Endodermal cell (in vitro differentiated cells): ENCODE measurements around the gene MRPL30. TPM values are rescaled to one million over a fixed set of nuclear protein-coding genes. Genes with fewer than 3 reads are reported as not detected.

Source experiments
- DNase-seq: peaks from one replicate; pipeline ENCODE4 v3.0.0-alpha.2; 2017
- H3K27ac ChIP-seq: 2 replicates; pipeline ENCODE4 v1.5.1; 2013; ENCODE audit warnings: mild to moderate bottlenecking, low read depth, low read length, moderate library complexity
- H3K27me3 ChIP-seq: 2 replicates; pipeline ENCODE4 v1.6.1; 2013; ENCODE audit warnings: mild to moderate bottlenecking, low read length, moderate library complexity; ENCODE audit not compliant: insufficient read depth, control insufficient read depth, poor library complexity, severe bottlenecking
- H3K36me3 ChIP-seq: 2 replicates; pipeline ENCODE4 v1.7.0; 2013; ENCODE audit warnings: mild to moderate bottlenecking, low read length, moderate library complexity; ENCODE audit not compliant: control insufficient read depth, insufficient read depth
- H3K4me1 ChIP-seq: one replicate; pipeline ENCODE4 v1.7.0; 2013; ENCODE audit warnings: low read length; ENCODE audit not compliant: control insufficient read depth, insufficient read depth
- H3K4me3 ChIP-seq: 2 replicates; pipeline ENCODE4 v1.5.1; 2013; ENCODE audit warnings: mild to moderate bottlenecking, low read length, moderate library complexity
- H3K9ac ChIP-seq: 2 replicates; pipeline ENCODE4 v1.6.1; 2013; ENCODE audit warnings: mild to moderate bottlenecking, low read length, moderate library complexity; ENCODE audit not compliant: poor library complexity, severe bottlenecking; ENCODE audit errors: extremely low read depth
- H3K9me3 ChIP-seq: 2 replicates; pipeline ENCODE4 v1.6.1; 2013; ENCODE audit warnings: mild to moderate bottlenecking, low read length, moderate library complexity; ENCODE audit not compliant: control insufficient read depth
- H3K27ac Mint-ChIP-seq: 2 replicates; pipeline ENCODE4 v1.8.0; 2020; ENCODE audit warnings: mixed read lengths
- H3K27me3 Mint-ChIP-seq: 2 replicates; pipeline ENCODE4 v1.8.0; 2021; ENCODE audit warnings: mild to moderate bottlenecking, mixed read lengths; ENCODE audit not compliant: insufficient read depth
- H3K36me3 Mint-ChIP-seq: 2 replicates; pipeline ENCODE4 v1.8.0; 2020; ENCODE audit warnings: low read depth, mixed read lengths
- H3K4me1 Mint-ChIP-seq: 2 replicates; pipeline ENCODE4 v1.8.0; 2020; ENCODE audit warnings: mixed read lengths
- H3K4me3 Mint-ChIP-seq: 2 replicates; pipeline ENCODE4 v1.8.0; 2020; ENCODE audit warnings: mild to moderate bottlenecking, moderate library complexity, mixed read lengths
- H3K9me3 Mint-ChIP-seq: 2 replicates; pipeline ENCODE4 v1.8.0; 2020; ENCODE audit warnings: mild to moderate bottlenecking, mixed read lengths
- CTCF ChIP-seq: fragments of 200-600 bp; sonication (generic); conservative IDR thresholded peaks from 2 replicates; pipeline ENCODE4 v1.5.0; 2021; ENCODE audit warnings: antibody characterized with exemption, mild to moderate bottlenecking
- WGBS, 2 experiments: methylation state at CpG; one replicate each; pipeline versions ENCODE4 v1.1.5 to v1.1.7; 2013; ENCODE audit warnings: missing lambda C conversion rate in 2 of 2, mixed read lengths in 1 of 2; ENCODE audit not compliant: insufficient coverage in 1 of 2, insufficient read length in 1 of 2; 5-methylcytosine and 5-hydroxymethylcytosine counted together
- total RNA-seq, 2 donors: library from RNA; stranded (reverse); fragmentation: NEBNext Ultra II Directional in 1 of 2; extraction: Animal tissue kit (Norgen Biotek cat#: 25700) in 1 of 2; gene quantifications; 2 replicates in 1 of 2; 3 replicates in 1 of 2; pipeline ENCODE4 v1.2.1, GENCODE V29; 2021

Gene MRPL30
- total RNA-seq, 2 donors from 2014 or later = 39.8 to 46.1 TPM

- 76 to 77% methylated on average over 5 to 6 of the region's 6 CpGs for whole genome bisulfite sequencing, 2 experiments
- H3K9me3 ChIP-seq = no peaks in the 10 kb centered on the region
- Mint-ChIP-seq H3K4me1 (peaks cover 5% of the 10 kb centered on the region), H3K4me3 (no peak overlapping the region), H3K27ac (no peak overlapping the region), H3K9me3 (no peaks in the 10 kb centered on the region), H3K27me3 (no peaks in the 10 kb centered on the region), H3K36me3 (peaks cover 28% of the 10 kb centered on the region)
- peaks cover 29% of the 10 kb centered on the region for H3K36me3 ChIP-seq
- H3K27me3 ChIP-seq = no peaks in the 10 kb centered on the region
- no peaks in the 10 kb centered on the region for H3K4me1 ChIP-seq
- no peak for DNase-seq
- H3K27ac ChIP-seq = no peak overlapping the region
- H3K4me3 ChIP-seq = no peak overlapping the region
- TF ChIP-seq CTCF = no peak
- H3K9ac ChIP-seq = no peak overlapping the region
Measured at GRCh38 chr2:99184811-99185210, 3.8 kb downstream of the MRPL30 start.

- H3K9me3 Mint-ChIP-seq = peaks cover 3% of the 10 kb centered on the region
- Histone ChIP-seq H3K36me3 (peaks cover 41% of the 10 kb centered on the region), H3K9me3 (peaks cover 7% of the 10 kb centered on the region), H3K4me3 (no peak overlapping the region), H3K27ac (no peak overlapping the region), H3K9ac (no peak overlapping the region), H3K27me3 (no peaks in the 10 kb centered on the region), H3K4me1 (no peaks in the 10 kb centered on the region)
- no peak overlapping the region for H3K4me3 Mint-ChIP-seq
- H3K27ac Mint-ChIP-seq = peak overlapping the region; percentile 9
- peaks cover 49% of the 10 kb centered on the region for H3K36me3 Mint-ChIP-seq
- H3K4me1 Mint-ChIP-seq = peaks cover 3% of the 10 kb centered on the region
- TF ChIP-seq CTCF = no peak
- no peak for DNase-seq
- H3K27me3 Mint-ChIP-seq = no peaks in the 10 kb centered on the region
Measured at GRCh38 chr2:99187011-99187410, 6.0 kb downstream of the MRPL30 start.

GRCh38 chr2:99188357-99188756 lies 7.4 kb downstream of the MRPL30 start:
- Histone ChIP-seq H3K9me3 (peaks cover 9% of the 10 kb centered on the region), H3K4me3 (no peak overlapping the region), H3K27me3 (no peaks in the 10 kb centered on the region), H3K4me1 (no peaks in the 10 kb centered on the region), H3K9ac (no peak overlapping the region), H3K36me3 (peaks cover 50% of the 10 kb centered on the region), H3K27ac (no peak overlapping the region)
- no peak for TF ChIP-seq CTCF
- Mint-ChIP-seq H3K36me3 (peaks cover 58% of the 10 kb centered on the region), H3K27ac (no peak overlapping the region), H3K4me1 (no peaks in the 10 kb centered on the region), H3K27me3 (no peaks in the 10 kb centered on the region), H3K4me3 (no peak overlapping the region), H3K9me3 (peaks cover 3% of the 10 kb centered on the region)
- no peak for DNase-seq
- WGBS, 2 experiments = 96% methylated on average over 3 of the region's 3 CpGs; no CpG with 5 or more reads in 1 of the 2 experiments
